Dedifferentiated amniotic fluid mesenchymal stem cell (primary cell): Measurements from ENCODE around the gene UBN1.
A peak's percentile ranks its signal among the peaks of the same experiment; 100 is the strongest.

Source experiments
- DNase-seq: peaks from one replicate; pipeline ENCODE4 v3.0.0-alpha.2; 2016; ENCODE audit errors: extremely low spot score

UBN1 gene, protein sequence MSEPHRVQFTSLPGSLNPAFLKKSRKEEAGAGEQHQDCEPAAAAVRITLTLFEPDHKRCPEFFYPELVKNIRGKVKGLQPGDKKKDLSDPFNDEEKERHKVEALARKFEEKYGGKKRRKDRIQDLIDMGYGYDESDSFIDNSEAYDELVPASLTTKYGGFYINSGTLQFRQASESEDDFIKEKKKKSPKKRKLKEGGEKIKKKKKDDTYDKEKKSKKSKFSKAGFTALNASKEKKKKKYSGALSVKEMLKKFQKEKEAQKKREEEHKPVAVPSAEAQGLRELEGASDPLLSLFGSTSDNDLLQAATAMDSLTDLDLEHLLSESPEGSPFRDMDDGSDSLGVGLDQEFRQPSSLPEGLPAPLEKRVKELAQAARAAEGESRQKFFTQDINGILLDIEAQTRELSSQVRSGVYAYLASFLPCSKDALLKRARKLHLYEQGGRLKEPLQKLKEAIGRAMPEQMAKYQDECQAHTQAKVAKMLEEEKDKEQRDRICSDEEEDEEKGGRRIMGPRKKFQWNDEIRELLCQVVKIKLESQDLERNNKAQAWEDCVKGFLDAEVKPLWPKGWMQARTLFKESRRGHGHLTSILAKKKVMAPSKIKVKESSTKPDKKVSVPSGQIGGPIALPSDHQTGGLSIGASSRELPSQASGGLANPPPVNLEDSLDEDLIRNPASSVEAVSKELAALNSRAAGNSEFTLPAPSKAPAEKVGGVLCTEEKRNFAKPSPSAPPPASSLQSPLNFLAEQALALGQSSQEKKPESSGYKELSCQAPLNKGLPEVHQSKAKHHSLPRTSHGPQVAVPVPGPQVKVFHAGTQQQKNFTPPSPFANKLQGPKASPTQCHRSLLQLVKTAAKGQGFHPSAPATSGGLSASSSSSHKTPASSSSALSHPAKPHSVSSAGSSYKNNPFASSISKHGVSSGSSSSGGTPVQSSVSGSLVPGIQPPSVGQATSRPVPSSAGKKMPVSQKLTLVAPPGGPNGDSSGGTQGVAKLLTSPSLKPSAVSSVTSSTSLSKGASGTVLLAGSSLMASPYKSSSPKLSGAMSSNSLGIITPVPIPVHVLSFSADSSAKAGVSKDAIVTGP (N-terminal part only)

DNA sequence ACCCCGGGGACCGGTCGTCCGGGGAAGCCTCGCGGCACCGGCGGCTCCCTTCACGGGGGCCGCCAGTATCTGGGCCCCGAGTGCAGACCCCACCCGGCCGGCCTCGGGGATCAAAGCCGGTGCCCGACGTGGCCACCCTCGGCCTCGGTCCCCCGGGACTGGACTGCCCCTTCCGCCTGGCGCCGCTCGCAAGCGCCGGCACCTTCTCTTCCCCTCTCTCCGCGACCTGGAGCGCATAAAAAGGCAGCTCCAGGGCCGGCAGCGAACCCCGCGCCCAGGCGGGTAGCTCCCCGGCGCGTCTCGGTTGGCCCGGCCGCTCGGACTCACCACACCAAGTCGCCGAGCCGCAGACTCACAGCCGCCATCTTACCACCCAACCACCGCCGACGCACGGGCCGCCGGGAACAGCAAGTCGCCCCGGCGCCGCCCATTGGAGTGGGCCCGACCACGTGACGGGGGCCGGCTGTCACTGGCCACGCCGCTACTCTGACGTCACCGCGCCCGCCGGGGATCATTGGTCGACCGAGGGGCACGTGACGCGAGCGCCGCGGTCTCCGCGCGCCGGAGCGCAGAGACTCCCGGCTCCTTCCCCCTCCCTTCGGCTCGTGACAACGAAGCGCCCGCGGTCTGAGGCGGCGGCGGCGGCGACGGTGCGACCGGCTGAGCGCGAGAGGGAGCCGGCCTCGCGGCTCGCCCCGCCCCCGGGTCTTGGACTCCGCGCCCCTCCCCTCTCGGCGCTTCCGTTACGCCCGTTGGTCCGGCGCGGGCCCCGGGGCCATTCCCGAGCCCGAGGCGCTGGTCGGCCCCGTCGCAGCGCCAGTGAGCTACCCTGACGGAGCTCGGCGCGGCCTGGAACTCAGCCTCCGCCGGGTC, at the start of gene UBN1, which contains the start of gene GLYR1:
TSS of gene UBN1 (plus strand) at position 581 of the 873 bp plus-strand sequence. CDS start 5,437 bp downstream, outside the sequence.
TSS of gene GLYR1 (minus strand) at position 388 of the 873 bp plus-strand sequence. CDS start at position 365, 23 bp downstream.
- DNase-seq: peak; percentile 95

DNA sequence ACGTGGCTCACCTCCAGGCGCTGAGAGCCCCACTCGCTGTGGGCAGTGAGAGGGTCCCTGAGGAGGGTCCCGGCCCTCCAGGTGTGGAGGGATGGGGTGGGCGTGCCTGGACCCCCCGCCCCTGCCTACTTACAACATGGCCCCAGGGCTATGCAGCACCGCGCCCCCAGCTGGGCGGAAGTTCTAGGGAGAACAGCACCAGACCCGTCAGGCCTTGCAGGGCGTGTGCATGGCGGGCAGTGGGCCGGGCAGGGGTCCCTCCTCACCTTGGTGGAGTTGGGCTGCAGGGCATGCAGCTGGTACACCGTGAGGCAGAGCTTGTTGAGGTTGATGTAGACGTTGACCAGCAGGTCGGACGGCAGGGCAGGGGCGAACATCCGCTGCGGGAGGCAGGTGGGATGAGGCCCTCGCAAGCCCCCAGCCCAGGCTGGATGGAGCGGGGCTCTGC, 49.5 kb upstream of the UBN1 start:
- DNase-seq: no peak

DNA sequence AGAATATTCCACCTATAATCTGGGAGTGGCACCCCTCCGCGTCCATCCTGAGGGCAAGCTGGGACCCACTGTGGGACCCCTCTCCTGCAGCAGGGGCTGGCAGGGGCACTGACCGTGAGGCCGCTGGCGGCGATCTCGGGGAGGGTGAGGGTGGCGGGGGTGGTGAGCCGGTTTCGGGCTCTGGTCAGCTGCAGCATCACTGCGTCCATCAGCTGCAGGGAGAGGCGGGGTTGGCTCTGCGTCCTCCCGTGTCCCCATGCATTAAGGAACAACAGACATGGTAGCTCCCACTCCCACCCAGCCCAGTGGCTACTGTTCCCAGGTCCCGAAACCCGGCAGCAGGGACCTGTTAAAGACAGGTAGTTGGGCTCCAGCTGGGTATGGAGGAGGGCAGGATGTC, 48.8 kb upstream of the UBN1 start:
- no peak for DNase-seq

DNA sequence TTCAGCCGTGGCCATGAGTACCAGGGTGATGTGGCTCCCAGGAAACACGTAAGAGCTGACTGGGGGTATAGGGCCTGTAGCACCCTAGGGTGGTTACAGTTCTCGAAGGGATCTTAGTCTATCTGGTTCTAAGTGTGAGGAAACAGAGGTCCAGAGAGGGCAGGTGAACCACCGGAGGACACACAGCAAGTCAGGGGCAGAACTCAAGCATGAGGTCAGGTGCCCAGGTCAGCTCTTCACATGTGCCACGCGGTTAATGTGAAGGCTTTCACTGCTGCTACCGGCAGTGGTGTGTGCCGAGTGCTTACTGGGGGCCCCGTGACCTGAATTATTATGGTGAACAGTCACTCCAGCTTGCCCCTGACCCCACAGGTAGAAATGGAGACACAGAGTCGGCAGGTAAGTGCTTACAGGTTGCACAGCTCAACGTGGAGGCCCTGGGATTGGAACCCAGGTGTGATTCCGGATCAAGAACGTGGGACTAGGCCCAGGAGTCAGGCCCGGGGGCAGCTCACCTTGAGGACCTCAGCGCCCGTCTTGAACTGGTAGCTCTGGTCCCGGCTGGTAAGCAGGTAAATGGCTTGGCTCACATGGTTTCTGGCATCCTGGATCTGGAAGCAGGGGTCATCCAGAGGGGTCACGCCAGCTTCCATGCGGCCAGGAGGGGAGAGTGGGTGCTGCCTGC, 48.0 kb upstream of the UBN1 start:
- DNase-seq: no peak

DNA sequence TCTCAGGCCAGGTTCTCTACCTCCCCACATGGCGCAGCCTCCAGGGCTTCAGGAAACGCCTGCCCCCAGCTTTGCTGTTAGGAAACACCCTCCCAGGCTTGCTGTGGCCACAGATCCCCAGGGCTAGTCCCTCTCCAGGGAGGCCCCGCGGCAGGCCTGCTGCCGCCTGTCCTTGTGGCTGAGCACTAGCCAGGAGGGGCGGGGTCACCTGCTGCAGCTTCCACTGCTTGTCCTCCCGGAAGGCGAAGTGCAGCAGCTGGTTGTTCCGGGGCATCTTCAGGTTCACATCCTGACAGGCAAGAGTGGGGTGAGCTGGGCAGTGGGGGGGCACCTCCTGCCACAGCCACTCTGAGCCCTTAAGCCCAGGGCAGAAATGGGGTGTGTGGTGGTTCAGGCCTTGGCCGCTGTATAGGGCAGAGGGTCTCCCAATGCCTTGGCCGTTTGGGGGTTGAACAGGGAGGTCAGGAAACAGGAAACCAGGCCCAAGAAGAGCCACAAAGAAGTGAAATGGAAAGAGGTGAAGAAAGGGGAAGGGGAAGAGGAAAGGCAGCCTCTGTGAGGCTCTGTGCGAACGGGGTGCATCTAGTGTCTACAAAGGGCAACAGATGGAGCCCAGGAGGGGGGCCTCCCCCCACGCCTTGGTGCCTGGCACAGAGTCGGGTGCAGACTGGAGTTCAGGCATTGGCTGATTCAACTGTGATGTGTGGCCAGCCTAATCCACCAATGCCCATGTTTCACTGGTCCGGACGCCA, 46.8 kb upstream of the UBN1 start:
- no peak for DNase-seq

DNA sequence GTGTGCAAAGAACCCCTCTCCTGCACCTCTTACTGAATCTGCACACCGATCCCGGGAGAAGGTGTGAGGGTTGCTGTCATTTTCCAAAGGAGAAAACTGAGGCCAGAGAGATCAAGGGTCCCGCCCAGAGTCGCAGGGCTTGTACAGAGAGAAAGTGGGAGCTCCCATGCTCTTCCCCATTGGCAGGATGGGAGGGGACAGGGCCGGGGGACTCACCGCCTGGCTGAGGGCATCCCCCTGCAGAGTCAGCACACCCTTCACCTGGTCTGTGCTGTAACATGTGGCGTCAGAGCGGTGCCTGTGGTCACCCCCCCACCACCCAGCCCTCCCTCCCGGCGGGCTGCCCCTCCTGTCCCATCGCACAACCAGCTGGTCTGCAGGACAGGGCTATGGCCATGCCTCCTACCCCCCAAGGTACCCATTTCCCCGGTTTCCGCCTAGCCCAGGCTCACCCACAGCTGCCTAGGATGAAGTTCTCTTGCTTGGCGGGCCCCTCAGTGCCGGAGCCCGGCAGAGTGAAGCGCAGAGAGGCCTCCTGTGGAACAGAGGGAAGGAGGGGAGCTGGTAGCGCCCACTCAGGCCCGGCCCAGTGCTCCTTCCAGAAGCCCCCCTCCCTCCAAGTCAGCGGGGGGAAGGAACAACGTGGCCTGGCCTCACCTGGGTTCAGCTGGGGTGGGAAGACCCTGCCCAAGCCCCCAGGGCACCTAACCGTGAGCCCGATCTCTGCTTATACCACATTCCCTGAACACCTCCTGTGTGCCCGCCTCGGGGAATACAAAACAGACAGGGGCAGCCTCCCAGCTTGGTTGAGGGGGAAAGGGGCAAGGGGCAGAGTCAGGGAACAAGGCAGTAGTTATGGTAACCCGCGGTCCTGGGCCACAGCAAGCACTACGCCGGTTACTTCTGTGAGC, 46.0 kb upstream of the UBN1 start:
- no peak for DNase-seq

DNA sequence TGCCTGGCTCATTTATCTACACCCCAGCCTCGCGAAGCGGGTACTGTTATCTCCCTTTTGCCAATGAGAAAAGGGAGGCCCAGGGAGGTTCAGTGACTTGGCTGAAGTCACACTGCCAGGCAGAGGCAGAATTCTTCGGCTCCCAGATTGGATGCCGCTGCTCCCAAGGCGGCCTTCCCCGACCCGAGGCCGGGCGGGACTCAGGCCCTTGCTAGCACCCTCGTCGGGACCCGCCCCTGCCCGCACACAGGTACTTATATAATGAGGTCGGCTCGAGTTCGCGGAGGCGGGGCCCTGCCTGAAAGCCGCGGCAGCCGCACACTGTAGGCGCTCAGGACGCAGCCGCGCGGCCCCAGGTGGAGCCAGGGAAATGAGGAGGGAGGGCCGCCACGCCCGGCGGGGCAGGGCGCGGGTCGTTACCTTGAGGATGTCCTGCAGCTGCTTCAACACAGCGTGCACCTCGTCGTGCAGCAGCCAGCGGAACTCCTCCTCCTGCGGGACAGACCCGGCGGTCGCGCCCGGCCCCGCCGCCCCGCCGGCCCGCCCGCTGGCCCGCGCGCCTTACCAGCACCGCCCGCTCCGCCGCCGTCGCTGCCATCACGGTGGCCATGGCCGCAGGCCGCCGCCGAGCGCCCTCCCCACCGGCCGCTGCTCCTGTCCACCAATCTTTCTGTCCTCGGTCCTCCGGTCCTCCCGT, 45.2 kb upstream of the UBN1 start, which contains the start of gene ROGDI:
TSS of gene ROGDI (minus strand) at position 672 of the 697 bp plus-strand sequence. CDS start at position 610, 62 bp downstream.
- peak; percentile 16 for DNase-seq

DNA sequence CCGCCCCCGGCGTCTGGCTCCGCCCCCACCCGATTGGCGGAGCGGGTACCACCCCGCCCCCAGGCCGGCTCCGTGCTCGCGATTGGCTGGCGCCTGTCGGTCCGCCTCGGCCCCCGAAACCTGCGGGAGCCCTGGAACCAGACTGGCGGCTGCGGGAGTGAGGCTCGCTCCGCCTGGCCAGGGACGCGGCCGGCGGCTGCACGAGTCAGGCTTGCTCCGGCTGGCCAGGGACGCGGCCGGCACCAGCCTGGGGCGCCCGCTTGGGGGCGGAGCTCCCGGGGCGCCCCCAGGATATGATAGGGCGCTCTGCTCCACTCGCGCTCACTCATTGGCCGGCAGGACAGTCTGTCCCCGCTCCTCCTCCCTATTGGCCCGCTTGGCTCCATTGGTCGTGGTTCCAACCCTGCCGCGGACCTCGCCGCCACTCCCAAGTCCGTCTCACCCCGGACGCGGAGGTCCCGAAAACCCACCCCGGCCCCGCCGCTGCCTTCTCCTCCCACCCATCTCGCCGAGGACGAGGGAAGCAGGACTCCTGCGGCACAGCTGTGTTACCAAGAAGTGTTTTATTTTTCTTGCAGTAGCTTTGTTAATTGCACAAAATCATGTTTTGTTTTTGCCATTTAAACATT, 44.5 kb upstream of the UBN1 start:
- peak; percentile 90 for DNase-seq

DNA sequence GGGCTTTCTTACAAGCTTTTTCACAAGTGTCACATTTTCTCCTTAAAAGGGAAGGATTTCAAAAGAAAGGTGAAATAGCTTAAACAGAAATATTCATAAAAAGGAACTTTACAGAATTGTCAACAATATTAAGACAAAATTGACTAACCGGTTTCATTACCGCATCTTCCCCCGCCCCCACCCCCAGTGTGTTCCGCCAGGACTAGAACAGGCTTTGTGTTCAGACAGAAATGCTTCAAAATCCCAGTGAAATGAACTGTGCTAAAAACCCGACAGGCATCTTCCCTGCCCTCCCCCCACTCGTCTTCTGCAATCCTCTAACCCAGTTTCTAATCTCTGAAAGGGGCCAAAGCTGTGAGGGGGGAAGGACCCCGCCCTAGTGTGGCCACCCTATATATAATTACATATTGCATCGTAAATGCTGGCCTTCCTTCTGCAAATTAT, 43.9 kb upstream of the UBN1 start:
- no peak for DNase-seq

DNA sequence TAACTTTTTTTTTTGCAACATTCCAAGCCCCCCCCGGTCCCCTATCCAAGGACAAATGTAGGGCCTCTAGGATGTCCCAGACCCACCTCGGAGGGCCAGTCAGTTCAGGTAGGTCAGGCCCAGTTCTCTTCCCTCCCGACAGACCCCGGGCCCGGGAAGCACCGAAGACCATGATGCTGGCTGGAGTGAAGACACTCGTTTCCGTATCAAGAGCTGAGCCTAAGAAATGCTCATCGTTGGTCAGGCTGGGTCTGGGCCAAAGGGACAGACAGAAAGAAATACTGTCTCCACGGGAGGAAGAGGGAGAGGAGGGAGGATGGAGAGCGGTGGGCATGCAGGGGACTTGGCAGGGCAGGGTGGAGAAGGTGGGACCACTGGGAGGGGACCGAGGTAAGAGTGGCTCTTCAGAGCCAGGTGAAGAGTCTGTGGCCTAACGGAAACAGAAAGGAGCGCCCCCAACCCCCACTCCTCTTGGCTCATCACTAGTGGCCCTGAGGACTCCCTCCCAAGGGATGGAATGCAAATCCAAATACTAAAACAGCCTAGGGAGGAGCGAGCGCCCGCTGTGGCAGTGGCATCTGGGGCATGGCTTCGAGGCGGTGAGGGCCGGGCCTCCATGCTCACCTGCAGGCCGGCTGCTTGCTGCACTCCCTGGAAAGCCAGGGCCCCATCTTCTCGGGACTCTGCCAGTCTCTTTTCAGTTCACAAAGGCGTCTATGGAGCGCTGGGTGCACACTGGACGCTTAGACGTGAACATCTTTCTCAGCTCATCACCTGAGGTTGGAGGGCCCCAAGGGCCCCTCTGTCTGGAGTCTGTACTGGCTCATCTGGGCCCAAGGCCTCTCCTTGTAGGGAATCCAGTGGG, 43.2 kb upstream of the UBN1 start:
- no peak for DNase-seq

DNA sequence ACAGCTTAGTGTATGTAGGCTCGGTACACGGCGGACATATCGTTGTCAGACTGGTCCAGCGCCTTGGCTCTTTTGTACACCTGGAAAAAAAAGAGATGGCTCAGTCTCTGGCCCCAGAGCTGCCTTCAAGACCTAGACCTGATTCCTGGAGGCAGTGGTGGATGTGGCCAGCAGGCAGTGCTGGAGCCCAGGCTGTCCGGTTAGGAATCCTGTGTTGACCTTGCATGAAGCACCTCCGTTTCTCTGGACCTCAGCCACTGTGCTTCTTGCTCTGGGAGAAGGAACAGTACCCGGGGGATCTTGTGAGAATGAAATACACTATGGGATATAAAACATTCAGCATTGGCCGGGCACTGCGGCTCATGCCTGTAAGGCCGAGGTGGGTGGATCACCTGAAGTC, 42.0 kb upstream of the UBN1 start:
- DNase-seq: no peak

DNA sequence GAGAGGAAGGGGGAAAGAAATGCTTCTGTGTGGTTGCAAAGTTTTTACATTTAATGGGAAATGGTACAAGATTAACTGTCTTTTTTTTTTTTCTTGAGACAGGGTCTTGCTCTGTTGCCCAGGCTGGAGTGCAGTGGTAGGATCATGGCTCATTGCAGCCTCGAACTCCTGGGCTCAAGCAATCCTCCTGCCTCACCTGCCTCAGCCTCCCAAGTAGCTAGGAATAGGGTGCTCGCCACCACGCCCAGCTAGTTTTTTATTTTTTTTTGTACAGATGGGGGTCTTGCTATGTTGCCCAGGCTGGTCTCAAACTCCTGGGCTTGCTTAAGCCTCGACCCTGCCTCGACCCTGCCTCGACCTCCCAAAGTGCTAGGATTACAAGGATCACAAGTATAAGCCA, 41.0 kb upstream of the UBN1 start:
- DNase-seq: no peak

DNA sequence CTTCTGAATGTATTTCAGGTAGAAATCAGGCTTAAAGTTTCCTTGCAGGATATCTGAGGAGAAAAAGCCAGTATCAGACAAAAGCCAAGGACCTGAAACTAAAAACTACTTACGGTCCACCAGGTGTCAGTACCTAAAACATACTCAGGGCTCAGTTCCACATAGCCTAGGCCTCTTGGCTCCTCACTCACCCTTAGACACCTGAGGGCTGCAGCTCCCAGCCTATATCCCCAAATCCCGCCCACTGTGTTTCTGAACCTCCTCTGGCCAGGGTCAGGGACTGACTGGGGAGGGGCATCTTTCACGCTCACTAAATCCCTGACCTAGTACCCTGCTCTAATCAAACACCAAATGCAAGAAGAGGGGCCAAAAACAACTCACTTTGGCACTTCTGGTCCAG, 36.0 kb upstream of the UBN1 start:
- no peak for DNase-seq

DNA sequence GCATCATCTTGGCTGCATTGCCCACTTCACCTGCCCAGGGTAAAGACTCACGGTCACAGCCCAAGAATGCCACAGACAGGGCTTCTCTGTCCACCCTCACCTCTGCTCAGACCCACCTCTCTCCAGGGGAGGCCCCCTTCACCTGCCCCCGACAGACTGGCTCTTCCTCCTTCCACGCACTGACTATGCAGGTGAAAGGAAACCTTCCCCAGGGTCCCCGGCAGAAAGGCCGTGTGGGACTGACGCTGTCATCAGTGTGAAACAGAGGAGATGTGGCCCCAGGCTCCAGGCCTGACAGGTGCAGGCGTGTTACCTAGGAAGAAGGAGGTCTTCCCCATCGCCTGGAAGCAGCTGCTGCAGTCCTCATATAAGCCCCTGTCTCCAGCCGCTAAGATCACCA, 35.5 kb upstream of the UBN1 start:
- no peak for DNase-seq

DNA sequence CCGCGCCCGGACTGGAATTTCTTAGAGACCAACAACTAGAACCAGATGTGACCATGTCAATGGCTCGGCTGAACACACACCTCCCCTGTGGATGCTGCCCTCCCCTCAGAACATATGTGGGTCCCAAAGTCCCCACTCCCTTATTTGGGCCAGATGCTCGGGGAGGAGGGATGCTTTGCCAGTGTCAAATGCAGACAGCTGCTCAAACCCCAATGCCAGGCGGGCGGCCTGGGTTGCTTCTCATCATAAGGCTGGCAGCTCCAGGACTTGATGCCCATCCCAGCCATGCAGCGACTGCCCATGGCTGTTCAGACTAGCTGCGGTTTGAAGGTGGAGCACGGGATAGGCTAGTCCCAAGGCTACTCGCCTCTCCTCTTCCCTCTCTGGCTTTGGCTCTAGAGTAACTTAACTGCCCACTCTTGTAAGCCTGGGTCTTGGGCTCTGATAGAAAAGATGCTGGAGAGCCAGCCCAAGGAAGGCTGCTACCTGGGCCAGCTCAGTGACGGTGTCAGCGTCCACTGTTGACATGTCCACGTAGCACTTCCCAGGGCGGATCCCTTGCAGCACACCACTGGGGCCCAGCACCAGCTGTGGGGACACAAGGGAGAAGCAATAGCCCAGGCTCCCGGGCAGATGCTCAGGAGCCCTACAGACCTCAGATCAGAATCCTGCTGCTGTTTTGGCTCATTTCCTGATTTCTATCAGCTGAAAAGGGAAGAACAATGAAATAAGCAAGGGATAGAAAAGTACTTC, 33.9 kb upstream of the UBN1 start:
- DNase-seq: no peak

DNA sequence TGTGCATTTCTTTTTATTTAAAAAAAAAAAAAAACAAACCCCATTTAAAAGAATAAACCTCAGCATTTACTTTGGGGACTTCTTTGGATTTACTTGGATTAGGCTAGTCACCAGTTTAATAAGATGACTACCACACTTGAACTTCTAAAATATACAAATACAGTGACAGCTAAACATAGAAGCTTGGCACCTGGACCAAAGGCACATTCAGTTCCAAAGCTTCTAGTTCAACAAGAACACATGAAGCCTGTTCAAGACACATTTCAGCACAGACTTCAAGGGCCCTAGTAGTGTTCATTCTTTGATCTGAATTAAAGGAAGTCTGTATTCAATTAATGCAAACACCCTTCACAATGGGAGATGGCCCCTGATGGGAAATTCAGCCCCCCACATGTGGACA, 33.2 kb upstream of the UBN1 start:
- DNase-seq: no peak
